ENCODE results near the gene CRACR2B. TPM values are rescaled to one million over a fixed set of nuclear protein-coding genes. Genes with fewer than 3 reads are reported as not detected.
A peak's percentile ranks its signal among the peaks of the same experiment; 100 is the strongest.

CRACR2B gene
- total and polyA plus RNA-seq, 2 donors = 5.9 to 20.2 TPM

DNA sequence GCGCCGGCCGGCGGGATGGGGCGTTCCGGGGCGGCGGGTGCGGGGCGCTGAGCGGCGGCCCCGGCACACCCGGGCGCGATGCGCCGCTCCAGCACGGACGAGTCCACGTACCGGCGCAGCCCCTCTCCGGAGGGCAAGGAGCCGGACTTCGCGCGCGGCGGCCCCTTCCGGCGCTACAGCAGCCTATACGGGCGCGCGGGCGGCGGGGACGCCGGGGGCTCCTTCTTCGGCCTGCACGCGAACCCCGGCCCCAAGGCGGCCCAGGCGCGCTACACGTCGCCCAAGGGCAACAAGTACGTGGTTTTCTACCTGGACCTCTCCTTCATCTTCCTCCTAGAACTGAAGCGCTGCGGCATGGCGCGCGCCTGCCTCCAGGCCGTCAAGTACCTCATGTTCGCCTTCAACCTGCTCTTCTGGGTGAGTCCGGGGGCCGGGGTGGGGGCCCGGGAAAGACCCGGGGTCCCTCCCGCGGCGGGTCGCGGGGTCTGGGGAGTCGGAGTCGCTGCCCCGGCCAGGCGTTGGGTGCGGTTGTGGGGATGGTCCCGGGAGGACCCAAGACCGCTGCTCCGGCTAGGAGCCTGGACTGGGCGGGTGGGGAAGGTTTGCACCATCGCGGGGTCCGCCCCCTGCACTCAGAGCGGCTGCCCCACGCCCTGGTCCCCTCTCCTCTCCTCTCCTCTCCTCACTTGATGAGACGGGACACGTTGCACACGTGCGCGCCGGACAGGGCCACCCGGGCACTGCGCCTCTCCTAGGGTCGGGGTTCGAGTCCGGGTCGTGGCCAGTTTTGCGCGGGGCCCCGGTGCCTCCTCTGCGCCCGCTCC, 22.4 kb downstream of the CRACR2B start:
- H3K4me1 ChIP-seq (ENCODE audit: insufficient read depth) = no peaks in the 10 kb centered on the region
- H3K27ac ChIP-seq (ENCODE audit: low read depth) = no peak overlapping the region

GRCh38 chr11:850775-851763, 23.4 kb downstream of the CRACR2B start:
- no peak overlapping the region for H3K27ac ChIP-seq (ENCODE audit: low read depth)
- H3K36me3 ChIP-seq (ENCODE audit: insufficient read depth) = no peaks in the 10 kb centered on the region
- H3K4me1 ChIP-seq (ENCODE audit: insufficient read depth) = no peaks in the 10 kb centered on the region
- DNase-seq (ENCODE audit: extremely low spot score) = no peak
- H3K4me3 ChIP-seq (ENCODE audit: low read depth, low read length) = no peak overlapping the region
- 59% methylated on average over 28 of the region's 28 CpGs for WGBS

More for the DNA sequence above, 22.4 kb downstream of the CRACR2B start:
- 19% methylated on average over 97 of the region's 97 CpGs for WGBS
- no peaks in the 10 kb centered on the region for H3K36me3 ChIP-seq (ENCODE audit: insufficient read depth)
- DNase-seq (ENCODE audit: extremely low spot score) = no peak
- H3K4me3 ChIP-seq (ENCODE audit: low read depth, low read length) = peak overlapping the region; percentile 48

- 79% methylated on average over 15 of the region's 15 CpGs for WGBS
- DNase-seq (ENCODE audit: extremely low spot score) = no peak
- H3K36me3 ChIP-seq (ENCODE audit: insufficient read depth) = no peaks in the 10 kb centered on the region
- no peaks in the 10 kb centered on the region for H3K4me1 ChIP-seq (ENCODE audit: insufficient read depth)
- no peak overlapping the region for H3K27ac ChIP-seq (ENCODE audit: low read depth)
- no peak overlapping the region for H3K4me3 ChIP-seq (ENCODE audit: low read depth, low read length)
These were observed 25.0 kb downstream of the CRACR2B start for GRCh38 chr11:852762-853161.

GRCh38 chr11:853682-854448, 26.1 kb downstream of the CRACR2B start:
- H3K36me3 ChIP-seq (ENCODE audit: insufficient read depth) = no peaks in the 10 kb centered on the region
- no peak for DNase-seq (ENCODE audit: extremely low spot score)
- H3K4me1 ChIP-seq (ENCODE audit: insufficient read depth) = no peaks in the 10 kb centered on the region
- H3K4me3 ChIP-seq (ENCODE audit: low read depth, low read length) = no peak overlapping the region
- 90% methylated on average over 27 of the region's 27 CpGs for WGBS
- no peak overlapping the region for H3K27ac ChIP-seq (ENCODE audit: low read depth)

GRCh38 chr11:854601-855329, 27.0 kb downstream of the CRACR2B start:
- Histone ChIP-seq H3K4me3 (ENCODE audit: low read depth, low read length) (no peak overlapping the region), H3K27ac (ENCODE audit: low read depth) (no peak overlapping the region), H3K36me3 (ENCODE audit: insufficient read depth) (no peaks in the 10 kb centered on the region), H3K4me1 (ENCODE audit: insufficient read depth) (no peaks in the 10 kb centered on the region)
- WGBS = 80% methylated on average over 20 of the region's 20 CpGs
- no peak for DNase-seq (ENCODE audit: extremely low spot score)

DNA sequence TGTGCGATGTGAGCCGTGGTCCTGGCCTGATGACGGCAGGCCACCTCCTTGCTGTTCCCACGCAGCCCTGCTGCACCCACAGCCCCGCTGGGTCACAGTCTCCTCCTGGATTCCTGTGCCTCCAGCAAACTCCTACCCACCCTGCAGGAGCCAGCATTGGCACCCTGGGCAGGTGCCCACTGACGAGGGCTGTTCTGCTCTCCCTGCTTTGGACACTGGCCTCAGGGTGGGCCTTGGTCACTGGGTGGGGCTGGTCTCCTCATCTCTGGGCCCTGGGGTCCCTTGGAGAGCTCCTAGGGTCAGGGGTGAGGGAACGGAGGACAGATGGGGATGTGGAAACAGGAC, 27.6 kb downstream of the CRACR2B start:
- 84% methylated on average over 7 of the region's 7 CpGs for WGBS
- DNase-seq (ENCODE audit: extremely low spot score) = no peak
- H3K4me1 ChIP-seq (ENCODE audit: insufficient read depth) = no peaks in the 10 kb centered on the region
- no peaks in the 10 kb centered on the region for H3K36me3 ChIP-seq (ENCODE audit: insufficient read depth)
- H3K4me3 ChIP-seq (ENCODE audit: low read depth, low read length) = no peak overlapping the region
- H3K27ac ChIP-seq (ENCODE audit: low read depth) = no peak overlapping the region

- Histone ChIP-seq H3K4me3 (ENCODE audit: low read depth, low read length) (no peak overlapping the region), H3K4me1 (ENCODE audit: insufficient read depth) (no peaks in the 10 kb centered on the region), H3K27ac (ENCODE audit: low read depth) (no peak overlapping the region), H3K36me3 (ENCODE audit: insufficient read depth) (no peaks in the 10 kb centered on the region)
- no peak for DNase-seq (ENCODE audit: extremely low spot score)
- WGBS = 83% methylated on average over 12 of the region's 12 CpGs
These were observed 28.1 kb downstream of the CRACR2B start for GRCh38 chr11:855796-856195.

- Histone ChIP-seq H3K4me3 (ENCODE audit: low read depth, low read length) (no peak overlapping the region), H3K4me1 (ENCODE audit: insufficient read depth) (no peaks in the 10 kb centered on the region), H3K27ac (ENCODE audit: low read depth) (no peak overlapping the region), H3K36me3 (ENCODE audit: insufficient read depth) (no peaks in the 10 kb centered on the region)
- DNase-seq (ENCODE audit: extremely low spot score) = no peak
- 73% methylated on average over 8 of the region's 8 CpGs for WGBS
These were observed 28.7 kb downstream of the CRACR2B start for GRCh38 chr11:856397-856796.

DNA sequence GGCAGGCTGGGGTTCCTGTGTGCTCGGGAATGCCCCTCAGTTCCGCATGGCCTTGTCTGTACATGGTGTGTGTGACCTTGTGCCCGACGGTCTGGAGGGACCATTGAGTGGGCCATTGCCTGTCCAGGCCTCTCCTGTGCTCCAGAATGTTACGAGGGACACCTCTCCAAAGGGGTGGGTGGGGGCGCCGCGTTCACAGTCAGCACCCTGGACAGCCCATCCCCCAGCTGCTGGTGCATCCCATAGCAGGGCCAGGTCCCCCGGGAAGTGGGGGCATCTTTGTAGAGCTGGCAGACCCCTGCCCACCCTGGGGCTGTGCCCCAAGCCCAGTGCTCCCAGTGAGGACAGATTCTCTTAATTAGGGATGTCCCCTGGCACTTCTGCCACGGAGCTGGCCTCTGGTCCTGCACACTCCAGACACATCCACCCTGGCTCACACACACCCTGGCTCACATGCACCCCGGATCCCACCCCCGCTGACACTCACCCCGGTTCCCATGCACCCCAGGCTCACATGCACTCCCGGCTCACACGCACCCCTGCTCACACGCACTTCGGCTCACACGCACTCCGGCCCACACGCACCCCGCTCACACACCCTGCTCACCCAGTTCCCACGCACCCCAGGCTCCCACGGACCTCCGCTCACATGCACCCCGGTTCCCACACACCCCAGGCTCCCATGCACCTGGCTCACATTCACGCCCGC, 30.5 kb downstream of the CRACR2B start:
- Histone ChIP-seq H3K4me1 (ENCODE audit: insufficient read depth) (no peaks in the 10 kb centered on the region), H3K36me3 (ENCODE audit: insufficient read depth) (no peaks in the 10 kb centered on the region), H3K27ac (ENCODE audit: low read depth) (no peak overlapping the region), H3K4me3 (ENCODE audit: low read depth, low read length) (no peak overlapping the region)
- DNase-seq (ENCODE audit: extremely low spot score) = no peak
- WGBS = 85% methylated on average over 27 of the region's 27 CpGs

DNA sequence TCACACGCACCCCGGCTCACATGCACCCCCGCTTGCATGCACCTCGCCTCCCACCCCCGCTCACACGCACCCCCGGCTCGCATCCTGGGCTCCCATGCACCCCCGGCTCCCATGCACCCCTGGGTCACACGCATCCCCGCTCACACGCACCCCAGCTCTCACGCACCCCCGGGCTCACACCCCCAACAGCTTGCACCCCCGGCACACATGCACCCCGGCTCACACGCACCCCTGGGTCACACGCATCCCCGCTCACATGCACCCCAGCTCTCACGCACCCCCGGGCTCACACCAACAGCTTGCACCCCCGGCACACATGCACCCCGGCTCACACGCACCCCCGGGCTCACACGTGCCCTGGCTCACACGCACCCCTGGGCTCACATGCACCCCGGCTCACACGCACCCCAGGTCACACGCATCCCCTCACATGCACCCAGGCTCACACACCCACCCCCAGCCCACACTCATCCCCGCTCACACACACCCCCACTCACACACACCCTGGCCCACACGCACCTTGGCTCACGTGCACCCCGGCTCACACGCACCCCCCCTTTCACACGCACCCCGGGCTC, 31.1 kb downstream of the CRACR2B start:
- no peak overlapping the region for H3K4me3 ChIP-seq (ENCODE audit: low read depth, low read length)
- no peaks in the 10 kb centered on the region for H3K4me1 ChIP-seq (ENCODE audit: insufficient read depth)
- no peak overlapping the region for H3K27ac ChIP-seq (ENCODE audit: low read depth)
- H3K36me3 ChIP-seq (ENCODE audit: insufficient read depth) = no peaks in the 10 kb centered on the region
- WGBS = 83% methylated on average over 37 of the region's 37 CpGs
- DNase-seq (ENCODE audit: extremely low spot score) = no peak

DNA sequence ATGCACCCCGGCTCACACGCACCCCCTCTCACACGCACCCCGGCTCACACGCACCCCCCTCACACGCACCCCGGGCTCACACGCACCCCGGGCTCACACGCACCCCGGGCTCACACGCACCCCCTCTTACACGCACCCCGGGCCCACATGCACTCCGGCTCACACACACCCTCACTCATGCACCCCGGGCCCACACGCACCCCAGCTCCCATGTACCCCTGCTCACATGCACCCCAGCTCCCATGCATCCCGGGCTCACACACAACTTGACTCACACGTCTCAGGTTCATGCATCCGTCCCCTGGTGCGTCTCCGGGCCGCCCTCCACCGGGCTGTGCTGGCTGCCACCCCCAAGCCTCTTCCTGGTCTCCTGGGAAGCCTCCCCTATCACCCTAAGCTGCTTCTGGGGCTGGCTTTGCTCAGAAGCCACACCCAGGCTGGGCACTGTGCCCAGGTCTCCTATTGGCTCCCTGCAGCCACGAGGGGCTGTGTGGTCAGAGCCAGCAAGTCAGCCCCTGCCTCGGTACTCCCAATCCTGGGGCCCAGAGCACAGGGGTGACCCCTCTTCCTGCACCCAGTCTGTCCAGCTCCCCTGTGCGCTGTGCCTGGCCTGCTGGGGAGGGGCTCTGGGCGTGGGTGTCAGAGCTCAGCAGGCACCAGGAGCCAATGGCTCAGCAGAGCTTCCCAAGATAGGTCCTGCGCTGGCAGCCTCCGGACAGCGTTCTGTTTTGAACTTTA, 31.8 kb downstream of the CRACR2B start:
- H3K4me1 ChIP-seq (ENCODE audit: insufficient read depth) = no peaks in the 10 kb centered on the region
- H3K27ac ChIP-seq (ENCODE audit: low read depth) = no peak overlapping the region
- WGBS = 40% methylated on average over 31 of the region's 31 CpGs
- no peaks in the 10 kb centered on the region for H3K36me3 ChIP-seq (ENCODE audit: insufficient read depth)
- H3K4me3 ChIP-seq (ENCODE audit: low read depth, low read length) = no peak overlapping the region
- DNase-seq (ENCODE audit: extremely low spot score) = peak; percentile 74
